Dedifferentiated amniotic fluid mesenchymal stem cell (primary cell): ENCODE results near the gene MLH3.
"Not testable (repeated sequence)": the region's sequence is repeated elsewhere in the genome, so short reads cannot be mapped to it uniquely, and the experiment has no call there.

Source experiments
- DNase-seq: peaks from one replicate; pipeline ENCODE4 v3.0.0-alpha.2; 2016; ENCODE audit errors: extremely low spot score

Gene MLH3

GRCh38 chr14:75030147-75030546, 21.1 kb downstream of the MLH3 start:
- no peak for DNase-seq

GRCh38 chr14:75025876-75026275, 25.4 kb downstream of the MLH3 start:
- no peak for DNase-seq

- no peak for DNase-seq
These were observed 26.2 kb downstream of the MLH3 start for GRCh38 chr14:75025082-75025481.

GRCh38 chr14:75023108-75023507, 28.2 kb downstream of the MLH3 start:
- no peak for DNase-seq

GRCh38 chr14:75022655-75023054, 28.6 kb downstream of the MLH3 start:
- no peak for DNase-seq

GRCh38 chr14:75018694-75019093, 32.6 kb downstream of the MLH3 start:
- DNase-seq, result no peak

- no peak for DNase-seq
These were observed 34.5 kb downstream of the MLH3 start for GRCh38 chr14:75016815-75017214.

- no peak for DNase-seq
These were observed 35.8 kb downstream of the MLH3 start for GRCh38 chr14:75015496-75015895.

GRCh38 chr14:75013290-75013689, 38.0 kb downstream of the MLH3 start:
- no peak for DNase-seq

- no peak for DNase-seq
These were observed 39.8 kb downstream of the MLH3 start for GRCh38 chr14:75011356-75011994.

GRCh38 chr14:75010472-75011093, 40.7 kb downstream of the MLH3 start:
- no peak for DNase-seq

- no peak for DNase-seq
These were observed 42.1 kb downstream of the MLH3 start for GRCh38 chr14:75009176-75009575.

GRCh38 chr14:75005357-75005756, 45.9 kb downstream of the MLH3 start:
- no peak for DNase-seq

- DNase-seq, result no peak
These were observed 47.8 kb downstream of the MLH3 start for GRCh38 chr14:75003250-75004027.

GRCh38 chr14:75002392-75003249, 48.6 kb downstream of the MLH3 start, which contains the start of gene EIF2B2:
Gene EIF2B2 (plus strand): TSS chr14:75002921. CDS start chr14:75002991, 70 bp downstream.
- DNase-seq, result peak; percentile 95

GRCh38 chr14:75001899-75002298, 49.4 kb downstream of the MLH3 start:
- DNase-seq, result no peak

GRCh38 chr14:75001261-75001660, 50.0 kb downstream of the MLH3 start:
- DNase-seq, result no peak

- DNase-seq, result not testable (repeated sequence)
These were observed 55.5 kb downstream of the MLH3 start for GRCh38 chr14:74995781-74996180.

GRCh38 chr14:74994182-74994581, 57.1 kb downstream of the MLH3 start:
- not testable (repeated sequence) for DNase-seq

GRCh38 chr14:74988993-74989392, 62.3 kb downstream of the MLH3 start:
- no peak for DNase-seq

GRCh38 chr14:74988131-74988530, 63.1 kb downstream of the MLH3 start:
- DNase-seq, result no peak

- no peak for DNase-seq
These were observed 65.5 kb downstream of the MLH3 start for GRCh38 chr14:74985806-74986205.
